ENCODE results near the gene APOBEC4.
"Not testable (repeated sequence)": the region's sequence is repeated elsewhere in the genome, so short reads cannot be mapped to it uniquely, and the experiment has no call there.

APOBEC4 gene

DNA sequence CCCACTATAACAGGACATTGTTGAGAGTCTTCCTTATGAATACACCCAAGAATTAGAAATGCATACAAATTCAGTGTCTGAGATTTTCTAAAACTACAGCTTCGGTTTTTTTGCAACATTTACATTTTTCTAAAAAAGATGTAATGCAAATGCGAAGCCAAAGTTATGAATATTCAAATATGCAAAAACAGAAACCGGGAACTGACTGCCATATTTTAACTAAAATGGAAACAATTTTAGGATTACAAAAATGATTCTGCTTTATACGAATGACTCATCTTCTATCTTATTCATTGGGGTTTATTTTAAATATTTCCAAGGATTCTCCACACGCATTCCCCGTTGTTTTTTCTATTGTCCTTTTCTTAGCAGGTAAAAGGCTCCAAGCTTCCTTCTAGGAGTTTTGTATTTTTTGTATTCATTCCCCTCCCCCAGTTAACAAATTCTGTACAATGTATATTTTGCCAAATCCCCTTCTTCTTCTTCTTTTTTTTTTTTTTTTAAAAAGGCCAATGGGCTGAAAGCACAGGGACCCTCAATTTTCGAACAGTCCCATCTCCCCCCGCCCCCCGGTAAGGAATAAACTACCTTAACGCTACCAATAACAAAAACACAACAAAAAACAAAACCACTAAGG lies 18.6 kb downstream of the APOBEC4 start:
- peak; percentile 40 for DNase-seq (ENCODE audit: low spot score)

GRCh38 chr1:183633676-183634343 lies 19.3 kb downstream of the APOBEC4 start:
- peak; percentile 92 for DNase-seq (ENCODE audit: low spot score)

DNA sequence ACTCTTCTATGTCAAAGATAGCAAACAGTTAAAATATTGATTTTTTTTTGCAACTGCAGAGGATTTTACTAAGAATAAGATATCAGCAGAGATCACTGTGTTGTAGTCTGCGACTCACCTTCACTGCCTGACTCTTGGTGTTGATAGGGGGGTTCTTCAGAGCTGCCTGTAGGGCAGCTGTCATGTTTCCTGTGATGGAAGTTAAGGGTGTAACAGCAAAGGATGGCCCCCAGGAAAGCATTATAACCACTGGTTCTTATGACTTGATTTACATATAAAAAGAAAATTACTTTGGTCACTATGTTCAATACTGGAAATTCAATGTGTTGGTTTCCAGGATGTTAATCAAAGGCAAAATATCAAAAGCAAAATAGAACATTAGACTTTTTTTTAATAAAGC lies 20.2 kb downstream of the APOBEC4 start:
- peak; percentile 67 for DNase-seq (ENCODE audit: low spot score)

- no peak for DNase-seq (ENCODE audit: low spot score)
Observed at GRCh38 chr1:183632114-183632513, 21.0 kb downstream of the APOBEC4 start.

DNA sequence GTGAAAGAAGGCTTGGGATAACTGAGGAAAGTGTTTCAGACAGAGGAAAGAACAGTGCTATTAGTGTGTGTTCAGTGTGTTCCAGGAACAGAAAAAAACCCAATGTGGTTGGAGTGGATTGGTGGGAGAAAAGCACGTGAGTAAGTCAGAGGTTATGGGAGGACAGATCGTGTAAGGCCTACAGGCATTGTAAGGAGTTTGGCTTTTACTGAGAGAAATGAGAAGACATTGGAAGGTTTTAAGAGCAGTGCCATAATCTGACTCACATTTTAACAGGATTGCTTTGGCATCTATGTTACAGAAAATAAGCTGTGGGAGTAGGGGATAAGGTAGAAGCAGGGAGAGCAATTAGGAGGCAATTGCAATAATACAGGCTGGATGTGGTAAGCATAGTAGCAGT lies 22.4 kb downstream of the APOBEC4 start:
- DNase-seq (ENCODE audit: low spot score), result no peak

- peak; percentile 40 for DNase-seq (ENCODE audit: low spot score)
Observed at GRCh38 chr1:183628537-183628936, 24.6 kb downstream of the APOBEC4 start.

DNA sequence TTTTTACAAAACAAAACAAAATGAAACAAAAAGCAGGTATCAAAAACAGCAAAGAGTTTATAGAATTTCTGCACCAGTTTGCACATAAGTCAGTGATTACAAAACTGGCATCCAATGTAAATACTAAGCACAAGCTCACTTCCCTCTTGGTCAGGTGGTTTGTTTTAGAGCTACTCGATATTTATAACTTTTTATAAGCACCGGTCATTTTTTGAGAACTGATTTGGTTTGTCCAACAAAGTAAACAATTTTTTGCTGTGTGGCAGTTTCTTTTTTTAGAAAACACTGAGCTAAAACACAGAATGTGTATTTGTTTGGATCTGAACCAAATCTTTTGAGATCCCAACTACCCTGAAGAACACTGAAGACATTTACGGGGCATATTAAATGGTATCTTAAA lies 26.9 kb downstream of the APOBEC4 start:
- DNase-seq (ENCODE audit: low spot score), result not testable (repeated sequence)

DNA sequence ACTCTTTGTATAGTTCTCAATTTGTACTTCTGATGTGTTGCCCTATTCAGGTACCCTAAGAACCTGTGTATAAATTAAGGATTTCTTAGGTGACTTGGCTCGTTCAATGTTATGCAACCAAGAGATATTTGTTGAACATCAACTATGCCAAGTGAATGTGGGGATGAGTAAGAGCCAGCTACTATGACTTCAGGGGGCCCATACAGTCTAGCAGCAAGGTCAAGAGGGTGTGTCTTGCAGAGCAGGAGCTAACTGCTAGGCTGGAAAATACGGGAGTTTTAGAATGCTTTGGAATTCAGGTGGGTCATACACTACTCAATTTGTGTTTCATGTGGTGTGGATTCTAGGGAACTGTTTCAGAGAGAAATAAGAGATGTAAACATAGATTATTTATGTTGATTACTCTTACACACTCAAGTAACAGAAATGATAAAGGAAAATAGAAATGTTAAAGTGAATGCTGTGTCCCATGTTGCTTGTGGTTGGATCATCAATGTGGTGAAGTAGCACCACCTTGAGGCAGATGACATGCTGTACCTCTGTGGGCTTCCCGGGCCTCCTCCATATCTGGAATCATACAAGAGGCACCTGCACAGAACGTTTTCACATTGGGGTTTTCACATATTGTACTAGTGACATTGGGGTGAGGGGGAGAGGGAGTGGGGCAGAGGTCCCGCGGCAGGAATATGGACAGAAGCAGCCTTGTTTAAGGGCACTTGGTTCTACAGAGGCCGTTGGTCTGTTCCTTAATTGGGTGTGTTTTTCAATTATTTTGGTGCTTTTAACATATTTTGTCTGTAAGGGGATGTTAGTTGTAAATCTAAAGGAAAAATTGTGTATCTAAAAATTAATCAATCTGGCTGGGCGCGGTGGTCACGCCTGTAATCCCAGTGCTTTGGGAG lies 30.0 kb downstream of the APOBEC4 start:
- peak; percentile 62 for DNase-seq (ENCODE audit: low spot score)

GRCh38 chr1:183622013-183622412 lies 31.1 kb downstream of the APOBEC4 start:
- DNase-seq (ENCODE audit: low spot score), result no peak

- DNase-seq (ENCODE audit: low spot score), result no peak
Observed at GRCh38 chr1:183620311-183620710, 32.8 kb downstream of the APOBEC4 start.

GRCh38 chr1:183619781-183620180 lies 33.3 kb downstream of the APOBEC4 start:
- no peak for DNase-seq (ENCODE audit: low spot score)

- DNase-seq (ENCODE audit: low spot score), result not testable (repeated sequence)
Observed at GRCh38 chr1:183618202-183618601, 34.9 kb downstream of the APOBEC4 start.

GRCh38 chr1:183612975-183613374 lies 40.1 kb downstream of the APOBEC4 start:
- not testable (repeated sequence) for DNase-seq (ENCODE audit: low spot score)

GRCh38 chr1:183612407-183612806 lies 40.7 kb downstream of the APOBEC4 start:
- DNase-seq (ENCODE audit: low spot score), result no peak

- DNase-seq (ENCODE audit: low spot score), result no peak
Observed at GRCh38 chr1:183611021-183611420, 42.1 kb downstream of the APOBEC4 start.

DNA sequence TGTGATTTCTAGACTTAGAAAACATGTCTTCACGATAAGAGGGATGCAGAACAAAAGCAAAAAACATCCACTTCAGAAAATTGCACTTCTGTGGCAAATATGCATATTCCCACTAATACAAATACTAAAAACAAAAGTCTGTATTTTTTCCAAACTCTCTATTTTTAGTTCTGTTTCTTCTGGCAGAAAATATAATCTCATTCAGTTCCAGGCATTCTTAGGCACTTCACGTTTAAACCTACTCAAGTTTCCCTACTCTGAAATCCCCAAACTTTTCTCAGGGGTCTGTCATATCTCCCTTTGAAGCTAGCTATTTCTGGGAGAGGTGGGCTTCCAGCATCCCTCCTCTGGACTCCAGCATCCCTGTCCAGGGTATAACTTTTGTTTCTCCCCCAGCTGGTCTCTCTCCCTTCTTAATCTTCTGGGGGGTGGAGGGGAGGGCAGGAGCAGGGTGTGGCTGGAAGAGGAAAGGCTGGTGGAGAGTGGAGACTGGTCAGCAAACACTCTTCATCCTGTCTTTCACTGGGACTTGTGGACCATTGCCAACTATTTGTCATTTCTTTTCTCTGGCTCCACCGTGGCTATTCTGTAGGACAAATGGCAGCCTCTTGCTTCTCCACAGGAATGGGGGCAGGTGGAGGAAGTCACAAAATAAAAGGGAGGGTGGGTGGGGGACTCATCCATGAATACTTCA lies 43.2 kb downstream of the APOBEC4 start:
- DNase-seq (ENCODE audit: low spot score), result no peak

DNA sequence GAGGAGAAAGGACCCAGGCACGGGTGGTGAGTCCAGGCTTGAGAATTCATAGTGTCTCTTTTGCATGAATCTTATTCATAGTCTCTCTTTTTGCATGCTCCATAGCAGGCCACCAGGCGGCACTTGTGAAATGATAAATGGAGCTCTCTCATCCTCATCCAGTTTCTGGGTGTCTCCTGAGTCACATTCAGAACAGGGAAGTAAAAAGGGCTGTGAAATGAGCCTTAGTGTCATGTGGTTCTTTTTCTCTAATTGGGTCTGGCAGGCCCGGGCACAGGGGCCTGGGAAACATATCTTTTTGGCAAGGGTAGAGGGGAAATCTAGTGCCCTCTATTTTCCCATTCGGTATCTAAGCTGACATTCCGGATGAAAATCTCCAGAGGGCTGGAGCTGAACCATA lies 43.8 kb downstream of the APOBEC4 start:
- peak; percentile 78 for DNase-seq (ENCODE audit: low spot score)

DNA sequence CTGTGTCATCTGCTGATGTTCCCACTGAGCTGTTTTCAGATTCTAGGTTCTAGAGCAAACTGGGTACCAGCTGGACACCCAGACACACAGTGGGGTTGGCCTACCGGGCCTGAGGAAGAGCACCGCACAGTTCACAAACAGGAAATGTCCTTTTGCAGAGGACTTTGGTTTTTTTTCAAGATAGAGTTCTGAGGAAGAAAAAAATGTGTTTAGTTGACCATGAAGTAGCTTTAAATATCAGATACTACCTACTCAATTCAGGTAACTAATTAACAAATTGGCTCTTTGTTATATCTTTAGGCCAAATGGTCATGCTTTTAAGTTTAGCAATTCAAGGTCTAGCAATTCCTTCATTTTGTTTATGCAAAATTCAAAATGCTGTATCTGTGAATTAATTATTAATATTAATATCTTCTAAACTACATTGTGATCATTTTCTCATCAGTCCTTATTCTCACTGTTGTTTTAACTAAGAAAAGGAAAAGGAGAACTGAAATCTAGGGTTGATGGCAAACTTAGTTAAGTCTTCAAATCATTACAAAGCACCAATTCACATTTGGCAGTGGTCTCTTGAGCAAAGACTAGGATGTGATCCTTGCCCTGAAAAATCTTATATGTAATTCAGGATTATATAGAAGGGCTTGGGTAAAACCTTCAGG lies 45.7 kb downstream of the APOBEC4 start:
- DNase-seq (ENCODE audit: low spot score), result no peak

DNA sequence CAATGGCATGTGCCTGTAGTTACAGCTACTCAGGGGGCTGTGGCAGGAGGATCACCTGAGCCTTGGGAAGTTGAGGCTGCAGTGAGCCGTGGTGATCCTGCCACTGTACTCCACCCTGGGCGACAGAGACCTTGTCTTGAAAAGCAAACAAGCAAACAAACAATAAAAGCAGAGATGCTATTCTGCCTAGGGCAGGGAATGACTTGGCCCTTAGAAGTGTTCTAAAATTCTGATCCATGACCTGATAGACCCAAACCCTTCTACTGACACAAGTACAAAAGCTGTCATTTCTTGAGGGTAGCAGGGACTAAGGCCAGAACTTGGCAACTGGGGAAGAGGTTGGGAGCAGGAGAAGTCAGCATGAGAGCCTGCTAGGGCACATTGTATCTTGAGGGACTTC lies 47.2 kb downstream of the APOBEC4 start:
- no peak for DNase-seq (ENCODE audit: low spot score)

GRCh38 chr1:183604815-183605214 lies 48.3 kb downstream of the APOBEC4 start:
- no peak for DNase-seq (ENCODE audit: low spot score)

- no peak for DNase-seq (ENCODE audit: low spot score)
Observed at GRCh38 chr1:183604038-183604808, 48.9 kb downstream of the APOBEC4 start.

Data from RKO (cell line).